BJ (cell line): ENCODE results near the gene RPS6KL1. TPM values are rescaled to one million over a fixed set of nuclear protein-coding genes. Genes with fewer than 3 reads are reported as not detected.

Source experiments
- CTCF ChIA-PET: fragments of 350-600 bp; formaldehyde crosslinking; extraction: SDS; loops from one replicate; lab custom pipeline; 2021; ENCODE audit warnings: antibody characterized with exemption, inconsistent platforms; lab: Yijun Ruan, JAX
- POLR2A ChIA-PET: fragments of 300-600 bp; sonication (Branson Sonifier 250); formaldehyde crosslinking; extraction: SDS; loops from one replicate; lab custom pipeline; 2021; ENCODE audit warnings: antibody characterized with exemption; lab: Charles Lee
- DNase-seq: peaks from one replicate; pipeline ENCODE4 v3.0.0-alpha.2; 2011; ENCODE audit warnings: low read depth
- H3K27me3 ChIP-seq: 2 replicates; pipeline ENCODE4 v1.6.0; 2011; ENCODE audit warnings: low read length; ENCODE audit not compliant: control insufficient read depth, insufficient read depth
- H3K36me3 ChIP-seq: 2 replicates; pipeline ENCODE4 v1.5.1; 2011; ENCODE audit warnings: low read length; ENCODE audit not compliant: control insufficient read depth, insufficient read depth
- H3K4me3 ChIP-seq: 2 replicates; pipeline ENCODE4 v1.5.1; 2011; ENCODE audit warnings: low read depth, mild to moderate bottlenecking, control low read depth, low read length
- polyA plus RNA-seq: library from polyadenylated mRNA; depleted of rRNA; stranded (reverse); fragments of >200 nt; gene quantifications from 2 replicates; pipeline ENCODE4 v1.2.3, GENCODE V29; 2011
- TF ChIP-seq, protein P1 (sequence below): IDR thresholded peaks from 2 replicates; pipeline ENCODE4 v1.5.1; 2011; ENCODE audit warnings: low read depth, mild to moderate bottlenecking, control low read depth, inconsistent platforms, low read length, moderate library complexity; ENCODE audit not compliant: insufficient read depth

Gene RPS6KL1
- polyA plus RNA-seq, 1 experiment, result 2.8 TPM

DNA sequence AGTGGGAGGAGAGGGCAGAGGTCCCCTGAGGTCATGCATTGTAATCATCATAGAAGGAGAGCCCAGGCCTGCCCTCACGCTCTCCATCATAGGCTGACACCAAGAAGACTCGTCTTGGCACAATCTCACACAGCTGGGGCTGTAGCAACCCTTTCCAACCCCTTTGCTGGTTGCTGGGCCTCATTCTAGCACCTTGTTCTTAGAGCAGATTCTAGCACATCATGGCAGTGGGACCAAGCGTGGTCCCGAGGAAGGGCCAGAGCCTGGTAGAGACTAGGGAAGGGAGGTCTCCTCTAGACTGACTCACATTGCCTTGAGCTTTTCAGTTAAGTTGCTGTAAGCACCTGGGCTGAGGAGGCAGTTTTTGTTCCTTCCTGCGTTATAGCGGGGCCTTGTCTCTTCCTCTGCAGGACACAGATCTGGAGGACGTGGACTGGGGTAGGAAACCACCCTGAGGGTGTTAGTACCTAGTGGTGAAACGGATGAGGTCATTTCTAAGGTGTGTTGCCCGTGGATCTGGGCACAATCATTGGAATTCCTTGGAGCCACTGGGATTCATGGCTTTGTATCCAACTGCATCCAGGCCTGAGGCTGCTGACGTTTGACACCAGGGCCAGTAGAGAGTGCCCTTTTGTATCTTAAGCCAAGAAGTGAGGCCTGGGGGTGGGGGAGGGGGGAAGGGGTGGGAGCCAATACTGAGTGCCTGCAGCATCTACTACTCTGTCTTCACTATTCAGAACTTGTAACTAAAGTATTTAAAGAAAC is 19.9 kb downstream of the RPS6KL1 start:
- TF ChIP-seq, protein P1, sequence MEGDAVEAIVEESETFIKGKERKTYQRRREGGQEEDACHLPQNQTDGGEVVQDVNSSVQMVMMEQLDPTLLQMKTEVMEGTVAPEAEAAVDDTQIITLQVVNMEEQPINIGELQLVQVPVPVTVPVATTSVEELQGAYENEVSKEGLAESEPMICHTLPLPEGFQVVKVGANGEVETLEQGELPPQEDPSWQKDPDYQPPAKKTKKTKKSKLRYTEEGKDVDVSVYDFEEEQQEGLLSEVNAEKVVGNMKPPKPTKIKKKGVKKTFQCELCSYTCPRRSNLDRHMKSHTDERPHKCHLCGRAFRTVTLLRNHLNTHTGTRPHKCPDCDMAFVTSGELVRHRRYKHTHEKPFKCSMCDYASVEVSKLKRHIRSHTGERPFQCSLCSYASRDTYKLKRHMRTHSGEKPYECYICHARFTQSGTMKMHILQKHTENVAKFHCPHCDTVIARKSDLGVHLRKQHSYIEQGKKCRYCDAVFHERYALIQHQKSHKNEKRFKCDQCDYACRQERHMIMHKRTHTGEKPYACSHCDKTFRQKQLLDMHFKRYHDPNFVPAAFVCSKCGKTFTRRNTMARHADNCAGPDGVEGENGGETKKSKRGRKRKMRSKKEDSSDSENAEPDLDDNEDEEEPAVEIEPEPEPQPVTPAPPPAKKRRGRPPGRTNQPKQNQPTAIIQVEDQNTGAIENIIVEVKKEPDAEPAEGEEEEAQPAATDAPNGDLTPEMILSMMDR, result no peak
- peaks cover 36% of the 10 kb centered on the region for H3K36me3 ChIP-seq
- no peaks in the 10 kb centered on the region for H3K27me3 ChIP-seq
- DNase-seq, result no peak
- CTCF ChIA-PET, result interaction anchor here (1.7 to 14.0 kb wide), 3 partner anchors 27 to 185 kb away, joined by 4 to 315 read pairs (median 195); partner anchors contain the start of genes DLST and PROX2
- H3K4me3 ChIP-seq, result no peak overlapping the region
- POLR2A ChIA-PET, result no interaction called here

DNA sequence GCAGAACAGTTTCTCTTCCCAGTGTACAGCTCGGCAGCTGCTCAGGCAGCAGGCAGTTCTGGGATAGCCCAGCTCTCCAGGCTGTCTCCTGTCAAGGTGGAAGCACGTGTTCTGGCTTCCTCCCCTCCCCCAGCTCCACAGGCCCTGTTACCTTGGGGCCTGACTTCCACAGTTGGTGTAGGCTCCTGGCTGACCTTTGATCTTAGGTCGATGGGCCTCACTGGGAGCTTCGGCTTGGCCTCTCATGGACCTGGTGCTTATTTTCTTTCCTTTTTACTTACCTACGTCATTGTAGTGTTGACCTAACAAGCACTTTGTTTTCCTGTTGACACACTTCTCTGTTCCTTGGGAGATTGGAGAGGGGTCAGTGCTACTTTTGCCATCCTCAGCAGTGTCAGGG is 24.4 kb downstream of the RPS6KL1 start:
- TF ChIP-seq, protein P1, result no peak
- Histone ChIP-seq H3K36me3 (peaks cover 35% of the 10 kb centered on the region), H3K4me3 (no peak overlapping the region), H3K27me3 (no peaks in the 10 kb centered on the region)
- ChIA-PET CTCF (interaction anchor here (1.4 to 14.0 kb wide), 2 partner anchors 9 to 40 kb away, joined by 7 to 315 read pairs; no protein-coding TSS in a partner anchor), POLR2A (no interaction called here)
- DNase-seq, result no peak

DNA sequence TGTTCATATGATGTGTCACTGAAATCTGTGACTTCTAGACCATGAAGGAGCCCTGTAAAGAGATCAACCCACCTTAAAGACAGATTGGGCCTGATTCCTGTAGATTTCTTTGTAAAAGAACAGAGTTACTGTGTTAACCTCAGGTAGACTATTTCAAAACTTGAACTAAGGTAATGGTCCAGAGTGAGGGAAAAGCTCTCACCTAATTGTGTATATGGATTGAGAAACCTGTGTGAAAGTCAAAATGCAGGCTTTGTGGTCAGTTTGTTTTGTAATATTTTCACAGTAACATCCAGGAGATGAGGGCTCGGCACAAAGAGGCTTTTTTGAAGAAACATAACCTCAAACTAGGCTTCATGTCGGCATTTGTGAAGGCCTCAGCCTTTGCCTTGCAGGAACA is 25.0 kb downstream of the RPS6KL1 start:
- TF ChIP-seq, protein P1, result no peak
- no peak for DNase-seq
- ChIA-PET POLR2A (no interaction called here), CTCF (interaction anchor here (6.2 kb wide), 1 partner anchor 8 kb away, joined by 79 read pairs; no protein-coding TSS in a partner anchor)
- Histone ChIP-seq H3K27me3 (no peaks in the 10 kb centered on the region), H3K36me3 (peaks cover 37% of the 10 kb centered on the region), H3K4me3 (no peak overlapping the region)

DNA sequence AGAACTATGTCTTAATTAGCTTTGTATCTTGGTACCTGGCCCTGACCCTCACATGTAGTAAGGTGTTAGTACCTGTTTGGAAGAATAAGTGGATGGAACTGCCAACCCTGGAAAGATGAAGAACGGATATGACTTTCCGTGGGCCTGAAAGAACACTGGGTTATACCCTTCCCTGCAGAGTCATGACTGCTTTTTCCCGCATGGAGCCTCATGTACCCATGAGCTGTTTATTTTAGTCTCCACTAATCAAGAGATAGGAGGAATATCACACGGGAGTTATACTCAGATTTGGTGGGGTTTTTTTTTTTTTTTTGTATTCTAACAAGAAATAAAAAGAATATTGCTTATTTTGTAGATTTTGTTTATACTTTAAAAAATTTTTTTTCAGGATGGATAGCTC is 25.4 kb downstream of the RPS6KL1 start:
- Histone ChIP-seq H3K36me3 (peaks cover 37% of the 10 kb centered on the region), H3K4me3 (no peak overlapping the region), H3K27me3 (no peaks in the 10 kb centered on the region)
- ChIA-PET CTCF (interaction anchor here (0.7 to 6.2 kb wide), 2 partner anchors 9 to 26 kb away, joined by 3 to 79 read pairs; no protein-coding TSS in a partner anchor), POLR2A (no interaction called here)
- TF ChIP-seq, protein P1, result no peak
- DNase-seq, result no peak

DNA sequence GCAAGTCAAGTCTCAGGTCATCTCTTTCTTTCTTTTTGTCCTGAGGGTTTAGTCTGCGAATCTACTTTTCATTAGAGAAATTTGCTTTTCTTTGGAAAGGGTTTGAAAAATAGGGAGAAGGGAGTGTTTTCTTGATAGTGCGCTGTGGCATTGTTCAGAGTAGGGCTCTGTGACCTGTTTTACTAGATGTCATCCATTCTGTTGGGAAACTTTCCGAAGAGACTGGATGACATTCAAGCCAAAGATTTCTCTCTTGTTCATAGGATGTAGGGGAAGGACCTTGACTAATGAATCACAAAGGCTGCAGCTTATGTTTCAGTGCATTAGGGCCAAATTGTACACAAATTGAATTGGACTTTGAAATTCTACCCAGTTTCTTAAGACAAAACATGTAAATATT is 26.7 kb downstream of the RPS6KL1 start:
- CTCF ChIA-PET, result interaction anchor here (0.8 to 6.2 kb wide), 5 partner anchors 8 to 36 kb away, joined by 3 to 79 read pairs (median 3); no protein-coding TSS in a partner anchor
- TF ChIP-seq, protein P1, result no peak
- DNase-seq, result no peak
- Histone ChIP-seq H3K4me3 (no peak overlapping the region), H3K36me3 (peaks cover 31% of the 10 kb centered on the region), H3K27me3 (no peaks in the 10 kb centered on the region)
- POLR2A ChIA-PET, result no interaction called here
